Adrenal gland (tissue), 5 donors: ENCODE measurements around the gene ENTR1.

Experiments
- POLR2A ChIP-seq, 2 donors: fragments of 450-650 bp; IDR thresholded peaks; one replicate each; pipeline ENCODE4 v1.6.1; 2017; ENCODE audit warnings: antibody characterized with exemption in 2 of 2, mild to moderate bottlenecking in 2 of 2, moderate library complexity in 1 of 2
- TF ChIP-seq, protein P1 (sequence below), 6 experiments: fragments of 450-650 bp in 4 of 6; fragments of 200-600 bp in 2 of 6; sonication (generic) in 1 of 6; IDR thresholded peaks; 1 replicate in 5 of 6; 2 replicates in 1 of 6; pipeline versions ENCODE4 v1.5.1 to v1.8.0; 2016 to 2021; ENCODE audit warnings: antibody characterized with exemption in 6 of 6, mild to moderate bottlenecking in 2 of 6, moderate library complexity in 1 of 6
- donor health status: DM: no; HTN: no; CAD: no.

DNA sequence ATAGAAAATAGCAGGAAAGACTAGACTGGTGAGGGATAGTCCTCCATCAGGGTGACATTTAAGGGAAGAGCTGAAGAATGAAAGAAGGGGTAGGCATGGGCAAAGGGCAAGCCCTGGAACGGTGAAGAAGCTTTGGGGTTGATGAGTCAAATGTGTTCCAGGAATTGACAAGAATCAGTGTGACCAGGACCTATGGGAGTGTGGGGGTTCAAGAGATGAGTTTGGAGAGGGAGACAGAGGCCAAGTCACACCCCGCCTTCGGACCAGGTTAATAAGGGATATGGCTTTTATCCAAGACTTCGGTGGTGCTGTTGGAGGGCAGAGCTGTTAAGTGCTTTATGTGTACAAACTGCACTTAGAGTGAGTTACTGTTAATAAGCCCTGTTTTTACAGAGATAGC lies 964 bp upstream of the ENTR1 start:
- TF ChIP-seq, protein P1, sequence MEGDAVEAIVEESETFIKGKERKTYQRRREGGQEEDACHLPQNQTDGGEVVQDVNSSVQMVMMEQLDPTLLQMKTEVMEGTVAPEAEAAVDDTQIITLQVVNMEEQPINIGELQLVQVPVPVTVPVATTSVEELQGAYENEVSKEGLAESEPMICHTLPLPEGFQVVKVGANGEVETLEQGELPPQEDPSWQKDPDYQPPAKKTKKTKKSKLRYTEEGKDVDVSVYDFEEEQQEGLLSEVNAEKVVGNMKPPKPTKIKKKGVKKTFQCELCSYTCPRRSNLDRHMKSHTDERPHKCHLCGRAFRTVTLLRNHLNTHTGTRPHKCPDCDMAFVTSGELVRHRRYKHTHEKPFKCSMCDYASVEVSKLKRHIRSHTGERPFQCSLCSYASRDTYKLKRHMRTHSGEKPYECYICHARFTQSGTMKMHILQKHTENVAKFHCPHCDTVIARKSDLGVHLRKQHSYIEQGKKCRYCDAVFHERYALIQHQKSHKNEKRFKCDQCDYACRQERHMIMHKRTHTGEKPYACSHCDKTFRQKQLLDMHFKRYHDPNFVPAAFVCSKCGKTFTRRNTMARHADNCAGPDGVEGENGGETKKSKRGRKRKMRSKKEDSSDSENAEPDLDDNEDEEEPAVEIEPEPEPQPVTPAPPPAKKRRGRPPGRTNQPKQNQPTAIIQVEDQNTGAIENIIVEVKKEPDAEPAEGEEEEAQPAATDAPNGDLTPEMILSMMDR (IDR thresholded peaks at IDR 0.05) = no peak
- TF ChIP-seq POLR2A (IDR thresholded peaks at IDR 0.05) = no peak
